Skin epidermis (tissue), 12 donors: ENCODE measurements around the gene CDH12.

ENCODE experiments used
- H3K27ac ChIP-seq, 21 experiments: fragments of 200-600 bp; sonication (generic) in 11 of 21; one replicate each; pipeline ENCODE4 v1.5.0; 2020; ENCODE audit warnings: mild to moderate bottlenecking in 3 of 21, inconsistent platforms in 2 of 21, moderate library complexity in 2 of 21
- H3K4me3 ChIP-seq, 7 experiments: fragments of 200-600 bp; sonication (generic) in 2 of 7; one replicate each; pipeline ENCODE4 v1.5.0; 2020; ENCODE audit warnings: inconsistent platforms in 2 of 7, mild to moderate bottlenecking in 2 of 7, moderate library complexity in 1 of 7

The CDH12 gene

GRCh38 chr5:22495016-22495720 lies 358.0 kb downstream of the CDH12 start:
- Histone ChIP-seq H3K4me3 (no peak overlapping the region), H3K27ac (no peak overlapping the region)

- H3K27ac ChIP-seq: no peak overlapping the region
- no peak overlapping the region for H3K4me3 ChIP-seq
Measured at GRCh38 chr5:22488427-22488826, 364.7 kb downstream of the CDH12 start.

GRCh38 chr5:22480305-22480704 lies 372.8 kb downstream of the CDH12 start:
- Histone ChIP-seq H3K27ac (no peak overlapping the region), H3K4me3 (no peak overlapping the region)

GRCh38 chr5:22473886-22474285 lies 379.3 kb downstream of the CDH12 start:
- Histone ChIP-seq H3K4me3 (no peak overlapping the region), H3K27ac (no peak overlapping the region)

GRCh38 chr5:22471154-22471553 lies 382.0 kb downstream of the CDH12 start:
- no peak overlapping the region for H3K27ac ChIP-seq
- no peak overlapping the region for H3K4me3 ChIP-seq

- H3K27ac ChIP-seq: no peak overlapping the region
- H3K4me3 ChIP-seq: no peak overlapping the region
Measured at GRCh38 chr5:22470408-22470807, 382.7 kb downstream of the CDH12 start.

GRCh38 chr5:22465616-22466015 lies 387.5 kb downstream of the CDH12 start:
- Histone ChIP-seq H3K27ac (no peak overlapping the region), H3K4me3 (no peak overlapping the region)

- H3K4me3 ChIP-seq: no peak overlapping the region
- H3K27ac ChIP-seq: no peak overlapping the region
Measured at GRCh38 chr5:22465177-22465576, 388.0 kb downstream of the CDH12 start.

GRCh38 chr5:22460189-22460588 lies 393.0 kb downstream of the CDH12 start:
- no peak overlapping the region for H3K4me3 ChIP-seq

GRCh38 chr5:22432905-22433304 lies 420.2 kb downstream of the CDH12 start:
- no peak overlapping the region for H3K27ac ChIP-seq
- H3K4me3 ChIP-seq: no peak overlapping the region

More at GRCh38 chr5:22460189-22460588, 393.0 kb downstream of the CDH12 start:
- no peak overlapping the region for H3K27ac ChIP-seq

GRCh38 chr5:22431840-22432239 lies 421.3 kb downstream of the CDH12 start:
- Histone ChIP-seq H3K27ac (no peak overlapping the region), H3K4me3 (no peak overlapping the region)

GRCh38 chr5:22431406-22431805 lies 421.7 kb downstream of the CDH12 start:
- no peak overlapping the region for H3K27ac ChIP-seq
- H3K4me3 ChIP-seq: no peak overlapping the region

- H3K27ac ChIP-seq: no peak overlapping the region
- H3K4me3 ChIP-seq: no peak overlapping the region
Measured at GRCh38 chr5:22411554-22412349, 441.4 kb downstream of the CDH12 start.

GRCh38 chr5:22391956-22392355 lies 461.2 kb downstream of the CDH12 start:
- H3K27ac ChIP-seq: no peak overlapping the region
- H3K4me3 ChIP-seq: no peak overlapping the region

GRCh38 chr5:22390888-22391287 lies 462.3 kb downstream of the CDH12 start:
- Histone ChIP-seq H3K4me3 (no peak overlapping the region), H3K27ac (no peak overlapping the region)

GRCh38 chr5:22372826-22373660 lies 480.1 kb downstream of the CDH12 start:
- Histone ChIP-seq H3K4me3 (no peak overlapping the region), H3K27ac (no peak overlapping the region)

GRCh38 chr5:22372376-22372775 lies 480.8 kb downstream of the CDH12 start:
- Histone ChIP-seq H3K27ac (no peak overlapping the region), H3K4me3 (no peak overlapping the region)

GRCh38 chr5:22354956-22355355 lies 498.2 kb downstream of the CDH12 start:
- no peak overlapping the region for H3K4me3 ChIP-seq
- H3K27ac ChIP-seq: no peak overlapping the region

- H3K27ac ChIP-seq: no peak overlapping the region
- H3K4me3 ChIP-seq: no peak overlapping the region
Measured at GRCh38 chr5:22352493-22352892, 500.7 kb downstream of the CDH12 start.

GRCh38 chr5:22351178-22351577 lies 502.0 kb downstream of the CDH12 start:
- H3K4me3 ChIP-seq: no peak overlapping the region
- H3K27ac ChIP-seq: no peak overlapping the region
